Kidney (tissue), 14 donors: Measurements from ENCODE around the gene TLE5. TPM values are rescaled to one million over a fixed set of nuclear protein-coding genes. Genes with fewer than 3 reads are reported as not detected.

Experiments used
- DNase-seq, 5 donors: peaks; one replicate each; pipeline ENCODE4 v3.0.0-alpha.2; 2013 to 2020
- FAIRE-seq: peaks from 2 replicates; lab custom pipeline; 2012; peaks lifted over from hg19 to GRCh38; lab: Jason Lieb, UNC
- H3K27ac ChIP-seq, 2 donors: one replicate each; pipeline ENCODE4 v1.7.0; 2013; ENCODE audit warnings: low read depth in 2 of 2, low read length in 2 of 2, inconsistent platforms in 1 of 2
- H3K27me3 ChIP-seq: one replicate; pipeline ENCODE4 v1.7.1; 2013; ENCODE audit warnings: low read length, inconsistent platforms; ENCODE audit not compliant: control insufficient read depth, insufficient read depth
- H3K36me3 ChIP-seq, 3 donors: one replicate each; pipeline versions ENCODE4 v1.7.0 to v1.7.1; 2013; ENCODE audit warnings: low read length in 3 of 3, control low read depth in 1 of 3, inconsistent platforms in 1 of 3; ENCODE audit not compliant: insufficient read depth in 3 of 3, control insufficient read depth in 2 of 3
- H3K4me1 ChIP-seq, 3 donors: one replicate each; pipeline versions ENCODE4 v1.7.0 to v1.7.1; 2013; ENCODE audit warnings: low read length in 3 of 3, inconsistent platforms in 1 of 3, low read depth in 1 of 3; ENCODE audit not compliant: control insufficient read depth in 2 of 3, insufficient read depth in 2 of 3
- H3K4me3 ChIP-seq, 3 donors: one replicate each; pipeline versions ENCODE4 v1.7.0 to v1.8.1; 2013; ENCODE audit warnings: low read length in 3 of 3, control low read depth in 1 of 3, inconsistent platforms in 1 of 3
- H3K9ac ChIP-seq, 3 donors: one replicate each; pipeline versions ENCODE4 v1.7.0 to v1.7.1; 2013; ENCODE audit warnings: low read length in 3 of 3, control low read depth in 1 of 3, inconsistent platforms in 1 of 3
- H3K9me3 ChIP-seq, 3 donors: one replicate each; pipeline versions ENCODE4 v1.7.0 to v1.7.1; 2013; ENCODE audit warnings: low read length in 3 of 3, control low read depth in 1 of 3, inconsistent platforms in 1 of 3; ENCODE audit not compliant: control insufficient read depth in 2 of 3, insufficient read depth in 1 of 3
- intact Hi-C: fragments of 100-400 bp; cut with DNase I; formaldehyde crosslinking; loops from one replicate; pipeline ENCODE4 v1.11.1; 2022
- polyA plus RNA-seq: library from polyadenylated mRNA; stranded (reverse); fragments of 350-450 nt; fragmentation: Illumina TruSeq; extraction: RNeasy Lipid Tissue Mini Kit (QIAGEN cat#74804); gene quantifications from one replicate; pipeline ENCODE4 v1.2.3, GENCODE V29; 2014; ENCODE audit warnings: low read depth, low replicate concordance; ENCODE audit not compliant: insufficient read depth
- total RNA-seq: library from RNA; stranded (reverse); fragmentation: NEBNext Ultra II Directional; extraction: Animal tissue kit (Norgen Biotek cat#: 25700); gene quantifications from one replicate; pipeline ENCODE4 v1.2.1, GENCODE V29; 2021
- TF ChIP-seq, protein P1 (sequence below): IDR thresholded peaks from 3 replicates; pipeline ENCODE4 v1.5.1; 2012; ENCODE audit warnings: mild to moderate bottlenecking, moderate library complexity, borderline replicate concordance; ENCODE audit not compliant: insufficient read depth; ENCODE audit errors: extremely low read depth
- donor health status: control.
- donor health status: control.
- donor health status: control.
- donor health status: control.
- donor health status: control.
- donor health status: DM: yes; HTN: yes; CAD: no.
- donor health status: Normal renal cell carcinoma (clear cell type).

Gene TLE5
- total and polyA plus RNA-seq, 2 donors from 2014 or later, result 526 to 580 TPM

DNA sequence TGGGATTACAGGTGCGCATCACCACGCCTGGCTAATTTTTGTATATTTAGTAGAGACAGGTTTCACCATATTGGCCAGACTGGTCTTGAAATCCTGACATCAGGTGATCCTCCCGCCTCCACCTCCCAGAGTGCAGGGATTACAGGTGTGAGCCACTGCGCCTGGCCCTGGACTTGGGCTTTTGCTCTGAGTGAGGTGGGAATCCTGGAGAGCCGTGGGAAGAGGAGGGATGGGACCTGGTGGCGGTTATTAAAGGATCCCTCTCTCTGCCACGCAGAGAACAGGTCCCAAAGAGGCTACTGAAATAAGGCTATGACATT, 1.7 kb upstream of the TLE5 start:
- H3K4me1 ChIP-seq, result peaks cover 0 to 14% (median 0%) of the 10 kb centered on the region in 3 donors
- H3K36me3 ChIP-seq, result peaks cover 0 to 6% (median 3%) of the 10 kb centered on the region in 3 donors
- intact Hi-C loops, result no loop called here
- no peak overlapping the region for H3K27ac ChIP-seq
- H3K9ac ChIP-seq, result no peak overlapping the region
- DNase-seq, result no peak
- no peaks in the 10 kb centered on the region for H3K27me3 ChIP-seq
- no peak for FAIRE-seq
- no peak overlapping the region for H3K4me3 ChIP-seq
- TF ChIP-seq, protein P1, sequence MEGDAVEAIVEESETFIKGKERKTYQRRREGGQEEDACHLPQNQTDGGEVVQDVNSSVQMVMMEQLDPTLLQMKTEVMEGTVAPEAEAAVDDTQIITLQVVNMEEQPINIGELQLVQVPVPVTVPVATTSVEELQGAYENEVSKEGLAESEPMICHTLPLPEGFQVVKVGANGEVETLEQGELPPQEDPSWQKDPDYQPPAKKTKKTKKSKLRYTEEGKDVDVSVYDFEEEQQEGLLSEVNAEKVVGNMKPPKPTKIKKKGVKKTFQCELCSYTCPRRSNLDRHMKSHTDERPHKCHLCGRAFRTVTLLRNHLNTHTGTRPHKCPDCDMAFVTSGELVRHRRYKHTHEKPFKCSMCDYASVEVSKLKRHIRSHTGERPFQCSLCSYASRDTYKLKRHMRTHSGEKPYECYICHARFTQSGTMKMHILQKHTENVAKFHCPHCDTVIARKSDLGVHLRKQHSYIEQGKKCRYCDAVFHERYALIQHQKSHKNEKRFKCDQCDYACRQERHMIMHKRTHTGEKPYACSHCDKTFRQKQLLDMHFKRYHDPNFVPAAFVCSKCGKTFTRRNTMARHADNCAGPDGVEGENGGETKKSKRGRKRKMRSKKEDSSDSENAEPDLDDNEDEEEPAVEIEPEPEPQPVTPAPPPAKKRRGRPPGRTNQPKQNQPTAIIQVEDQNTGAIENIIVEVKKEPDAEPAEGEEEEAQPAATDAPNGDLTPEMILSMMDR, result no peak
- no peaks in the 10 kb centered on the region for H3K9me3 ChIP-seq

DNA sequence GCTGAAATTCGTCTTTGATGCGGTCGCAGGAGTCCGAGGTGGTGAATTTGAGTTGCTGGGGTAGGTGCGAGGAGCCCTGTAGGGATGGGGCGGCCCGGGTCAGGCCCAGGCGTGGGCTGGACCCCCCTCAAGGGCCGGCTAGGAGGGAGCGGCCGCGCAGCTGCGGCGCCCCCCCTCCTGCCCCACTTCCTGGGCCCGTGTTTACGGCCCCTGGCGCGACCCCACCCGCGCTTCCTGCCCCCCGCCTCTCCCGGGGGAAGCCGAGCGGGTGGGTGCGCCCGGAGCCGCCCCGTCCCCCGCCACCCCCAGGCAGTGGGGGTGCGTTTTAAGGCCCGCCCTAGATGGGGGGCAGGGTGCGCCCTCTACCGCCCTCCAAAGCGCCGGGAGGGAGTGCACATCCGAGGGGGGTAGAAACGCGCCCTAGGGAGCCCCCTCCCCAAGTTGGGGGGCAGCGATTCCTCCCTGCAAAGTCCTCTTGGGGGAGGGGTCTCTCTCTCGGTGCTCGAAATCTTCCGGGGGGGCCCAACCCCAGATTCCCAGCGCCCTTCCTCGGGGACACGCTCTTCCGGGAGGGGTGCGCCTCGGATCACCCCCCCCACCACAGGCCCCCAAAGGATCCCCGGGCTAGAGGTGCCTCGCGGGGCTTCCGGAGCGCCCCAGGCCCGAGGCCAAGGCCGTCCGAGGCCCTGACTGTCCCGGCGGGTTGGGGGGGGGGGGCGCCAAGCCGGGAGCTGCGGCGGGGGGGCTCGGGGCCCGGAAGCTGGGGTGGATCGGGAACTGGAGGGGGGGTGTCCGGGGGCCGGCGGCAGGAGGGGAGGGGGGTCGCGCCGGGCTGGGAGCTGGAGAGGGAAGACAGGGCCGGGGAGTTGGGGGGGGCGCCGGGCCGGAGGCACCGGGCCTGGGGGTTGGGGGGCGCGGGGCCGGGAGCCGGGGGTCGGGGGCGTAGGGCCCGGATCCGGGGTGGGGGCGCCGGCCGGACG, 823 bp downstream of the TLE5 start:
- no peak for FAIRE-seq
- DNase-seq, result peak in 3 of 5 donors; percentile 75 to 90 (median 78)
- Histone ChIP-seq H3K9ac (peak overlapping the region in 2 of 3 donors; percentile 60 to 78), H3K27me3 (no peaks in the 10 kb centered on the region), H3K4me3 (peak overlapping the region; percentile 30 to 67 (median 64)), H3K36me3 (peaks cover 4 to 17% (median 5%) of the 10 kb centered on the region in 3 donors), H3K27ac (peak overlapping the region; percentile 94), H3K4me1 (peaks cover 0 to 35% (median 22%) of the 10 kb centered on the region in 3 donors), H3K9me3 (no peaks in the 10 kb centered on the region)
- intact Hi-C loops, result no loop called here
- TF ChIP-seq, protein P1, result no peak

DNA sequence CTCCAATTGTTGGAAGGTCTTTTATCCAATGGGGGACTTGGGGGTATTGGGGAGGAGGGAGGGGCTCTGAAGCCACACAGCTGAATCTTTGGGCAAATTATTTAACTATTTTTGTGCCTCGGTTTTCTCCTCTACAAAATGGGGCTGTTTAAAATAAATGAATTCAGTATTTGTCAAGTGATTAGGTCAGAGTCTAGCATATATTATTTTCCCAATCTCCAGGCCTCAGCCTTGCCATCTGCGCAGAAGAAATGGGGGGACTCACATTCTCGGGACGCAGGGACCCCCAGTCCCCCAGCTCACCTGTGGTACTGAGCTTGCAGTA, 1.5 kb downstream of the TLE5 start:
- peak overlapping the region in 2 of 3 donors; percentile 55 to 78 for H3K9ac ChIP-seq
- intact Hi-C loops, result no loop called here
- FAIRE-seq (no peak), DNase-seq (no peak)
- peak overlapping the region in 2 of 3 donors; percentile 64 to 67 for H3K4me3 ChIP-seq
- TF ChIP-seq, protein P1, result no peak
- no peaks in the 10 kb centered on the region for H3K9me3 ChIP-seq
- peaks cover 5 to 17% (median 5%) of the 10 kb centered on the region in 3 donors for H3K36me3 ChIP-seq
- H3K27ac ChIP-seq, result peak overlapping the region; percentile 94
- H3K4me1 ChIP-seq, result peaks cover 0 to 38% (median 22%) of the 10 kb centered on the region in 3 donors
- H3K27me3 ChIP-seq, result no peaks in the 10 kb centered on the region
